Measurements from ENCODE around the gene RUFY3.

- TF ChIP-seq CTCF (conservative IDR thresholded peaks at IDR 0.05; ENCODE audit: low read depth, low read length) (no peak), EZH2 (IDR thresholded peaks at IDR 0.05; ENCODE audit: borderline replicate concordance, low read depth, low read length, poor library complexity, severe bottlenecking) (no peak)
These were observed 40.8 kb upstream of the RUFY3 start for GRCh38 chr4:70680934-70681333.

Data from A673 (cell line).